ENCODE data around the gene ADGRE2. TPM values are rescaled to one million over a fixed set of nuclear protein-coding genes. Genes with fewer than 3 reads are reported as not detected.

The ADGRE2 gene
- total RNA-seq, 1 donor from 2014 or later, result 0.21 TPM

- H3K9me3 ChIP-seq, result no peaks in the 10 kb centered on the region
- no peaks in the 10 kb centered on the region for H3K36me3 ChIP-seq
- no peaks in the 10 kb centered on the region for H3K27me3 ChIP-seq
- no peaks in the 10 kb centered on the region for H3K4me1 ChIP-seq
- H3K27ac ChIP-seq, result no peak overlapping the region
- intact Hi-C loops (cut with DNase I), result no loop called here
- TF ChIP-seq CTCF (IDR thresholded peaks at IDR 0.05), result no peak
- peak in 1 of 2 donors; percentile 2 for DNase-seq (ENCODE audit: low spot score in 2 of 2)
- no peak overlapping the region for H3K4me3 ChIP-seq
Measured at GRCh38 chr19:14758816-14759215, 19.5 kb downstream of the ADGRE2 start.

- TF ChIP-seq CTCF (IDR thresholded peaks at IDR 0.05), result no peak
- Histone ChIP-seq H3K4me1 (no peaks in the 10 kb centered on the region), H3K4me3 (no peak overlapping the region), H3K9me3 (no peaks in the 10 kb centered on the region), H3K27me3 (no peaks in the 10 kb centered on the region), H3K27ac (no peak overlapping the region), H3K36me3 (no peaks in the 10 kb centered on the region)
- intact Hi-C loops (cut with DNase I), result no loop called here
- DNase-seq (ENCODE audit: low spot score in 2 of 2), result no peak
Measured at GRCh38 chr19:14748601-14749000, 29.8 kb downstream of the ADGRE2 start.

DNA sequence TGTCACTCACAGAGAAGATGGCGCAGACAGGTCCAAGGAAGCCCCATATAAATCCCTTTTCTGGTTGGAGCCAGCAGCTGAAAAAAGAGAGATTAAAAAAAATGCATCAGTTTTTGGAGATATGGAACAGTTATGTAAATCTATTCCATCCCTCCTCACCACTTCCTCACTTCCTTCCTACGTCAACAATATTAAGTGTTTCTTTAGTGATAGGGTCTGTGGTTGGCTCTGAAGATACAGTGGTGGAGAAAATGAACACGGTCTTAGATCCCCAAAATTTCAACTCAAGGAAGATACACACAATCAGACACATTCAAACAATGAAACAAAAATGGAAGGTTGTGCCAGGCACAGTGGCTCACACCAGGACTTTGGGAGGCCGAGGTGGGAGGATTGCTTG lies 31.5 kb downstream of the ADGRE2 start:
- H3K27me3 ChIP-seq, result no peaks in the 10 kb centered on the region
- H3K9me3 ChIP-seq, result no peaks in the 10 kb centered on the region
- H3K27ac ChIP-seq, result no peak overlapping the region
- H3K36me3 ChIP-seq, result no peaks in the 10 kb centered on the region
- H3K4me3 ChIP-seq, result no peak overlapping the region
- no peak for DNase-seq (ENCODE audit: low spot score in 2 of 2)
- intact Hi-C loops (cut with DNase I), result no loop called here
- H3K4me1 ChIP-seq, result no peaks in the 10 kb centered on the region
- no peak for TF ChIP-seq CTCF (IDR thresholded peaks at IDR 0.05)

DNA sequence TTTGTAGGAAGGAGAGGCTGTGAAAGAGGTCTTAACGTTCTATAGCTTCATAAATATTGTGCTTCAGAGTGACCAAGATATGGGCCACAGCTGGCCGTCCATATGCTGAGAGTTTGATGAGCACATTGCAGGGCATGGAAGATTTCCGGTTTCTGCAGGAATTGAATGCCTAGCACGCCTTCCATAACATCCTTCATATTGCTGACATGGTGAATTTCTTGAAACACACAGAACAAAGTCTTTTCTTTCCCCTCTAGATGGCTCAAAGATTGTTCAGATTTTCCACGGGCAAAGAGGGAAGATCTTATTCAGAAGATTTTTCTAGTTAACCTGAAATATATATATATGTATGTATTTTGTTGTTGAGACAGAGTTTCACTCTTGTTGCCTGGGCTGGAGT lies 42.4 kb downstream of the ADGRE2 start:
- H3K27me3 ChIP-seq, result no peaks in the 10 kb centered on the region
- intact Hi-C loops (cut with DNase I), result no loop called here
- no peaks in the 10 kb centered on the region for H3K36me3 ChIP-seq
- no peaks in the 10 kb centered on the region for H3K4me1 ChIP-seq
- peaks cover 0 to 9% of the 10 kb centered on the region in 2 donors for H3K9me3 ChIP-seq
- DNase-seq (ENCODE audit: low spot score in 2 of 2), result no peak
- H3K27ac ChIP-seq, result no peak overlapping the region
- no peak for TF ChIP-seq CTCF (IDR thresholded peaks at IDR 0.05)
- no peak overlapping the region for H3K4me3 ChIP-seq

DNA sequence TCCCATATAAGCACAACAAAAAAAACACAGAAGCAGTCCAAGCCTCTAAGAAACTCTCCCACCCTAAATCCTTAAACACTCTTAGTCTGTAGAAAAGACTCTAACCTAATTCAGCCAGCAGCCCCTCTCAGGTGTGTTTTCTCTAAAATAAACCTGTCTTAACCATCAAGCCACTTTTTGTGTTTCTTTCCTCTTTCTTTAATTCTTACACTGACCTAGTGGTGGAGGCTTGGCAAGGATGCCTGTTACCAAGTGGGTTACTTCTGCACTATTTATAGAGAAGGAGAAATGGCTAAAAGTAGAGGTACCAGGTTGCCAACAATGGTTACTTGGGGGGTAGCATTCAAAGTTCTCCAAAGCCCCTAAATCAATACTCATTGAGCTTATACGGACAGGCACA lies 44.8 kb downstream of the ADGRE2 start:
- intact Hi-C loops (cut with DNase I), result no loop called here
- H3K9me3 ChIP-seq, result peaks cover 11 to 30% of the 10 kb centered on the region in 2 donors
- DNase-seq (ENCODE audit: low spot score in 2 of 2), result no peak
- no peaks in the 10 kb centered on the region for H3K36me3 ChIP-seq
- H3K4me3 ChIP-seq, result no peak overlapping the region
- no peak overlapping the region for H3K27ac ChIP-seq
- no peaks in the 10 kb centered on the region for H3K27me3 ChIP-seq
- no peaks in the 10 kb centered on the region for H3K4me1 ChIP-seq
- TF ChIP-seq CTCF (IDR thresholded peaks at IDR 0.05), result no peak

DNA sequence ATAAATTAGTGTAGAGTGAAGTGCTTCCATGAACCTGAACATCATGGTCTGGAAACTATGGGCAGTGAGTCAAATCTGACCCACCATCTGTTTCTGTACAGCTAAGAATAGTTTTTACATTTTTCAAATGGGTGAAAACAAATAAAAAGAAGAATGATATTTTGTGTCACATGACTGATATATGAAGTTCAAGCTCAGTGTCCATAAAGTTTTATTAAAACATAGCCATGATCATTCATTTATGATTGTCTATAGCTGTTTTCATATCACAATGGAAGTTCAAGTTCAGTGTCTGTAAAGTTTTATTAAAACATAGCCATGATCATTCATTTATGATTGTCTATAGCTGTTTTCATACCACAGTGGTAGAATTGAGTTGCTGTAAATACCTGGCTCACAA lies 45.9 kb downstream of the ADGRE2 start:
- Histone ChIP-seq H3K36me3 (no peaks in the 10 kb centered on the region), H3K4me1 (no peaks in the 10 kb centered on the region), H3K27me3 (no peaks in the 10 kb centered on the region), H3K9me3 (peaks cover 22 to 41% of the 10 kb centered on the region in 2 donors), H3K4me3 (no peak overlapping the region), H3K27ac (no peak overlapping the region)
- DNase-seq (ENCODE audit: low spot score in 2 of 2), result no peak
- intact Hi-C loops (cut with DNase I), result no loop called here
- no peak for TF ChIP-seq CTCF (IDR thresholded peaks at IDR 0.05)

Measured in ascending aorta (tissue), 2 donors.